H9 (cell line): ENCODE measurements around the gene THBS4. TPM values are rescaled to one million over a fixed set of nuclear protein-coding genes. Genes with fewer than 3 reads are reported as not detected.
A peak's percentile ranks its signal among the peaks of the same experiment; 100 is the strongest.

ENCODE experiments used
- DNase-seq: peaks from one replicate; pipeline ENCODE4 v3.0.0-alpha.2; 2017
- H2AFZ ChIP-seq: one replicate; pipeline ENCODE4 v1.6.1; 2013; ENCODE audit warnings: mild to moderate bottlenecking, low read length, control low read depth, moderate library complexity
- H2AK5ac ChIP-seq: 2 replicates; pipeline ENCODE4 v1.6.1; 2013; ENCODE audit warnings: low read length, control low read depth, mixed read lengths; ENCODE audit not compliant: insufficient read length
- H2BK120ac ChIP-seq: one replicate; pipeline ENCODE4 v1.6.1; 2013; ENCODE audit warnings: low read depth, mild to moderate bottlenecking, low read length, control low read depth, inconsistent platforms; ENCODE audit not compliant: poor library complexity, severe bottlenecking
- H2BK12ac ChIP-seq: 2 replicates; pipeline ENCODE4 v1.6.1; 2013; ENCODE audit warnings: low read length, control low read depth, mixed read lengths, low read depth; ENCODE audit not compliant: insufficient read length
- H2BK15ac ChIP-seq: 2 replicates; pipeline ENCODE4 v1.6.1; 2013; ENCODE audit warnings: low read depth, low read length, control low read depth
- H2BK20ac ChIP-seq: one replicate; pipeline ENCODE4 v1.6.1; 2013; ENCODE audit warnings: low read depth, mild to moderate bottlenecking, low read length, control low read depth, inconsistent platforms; ENCODE audit not compliant: poor library complexity, severe bottlenecking
- H2BK5ac ChIP-seq: 2 replicates; pipeline ENCODE4 v1.6.1; 2013; ENCODE audit warnings: low read length, control low read depth, mixed read lengths; ENCODE audit not compliant: insufficient read length
- H3K14ac ChIP-seq: 2 replicates; pipeline ENCODE4 v1.6.1; 2013; ENCODE audit warnings: low read length, control low read depth; ENCODE audit not compliant: insufficient read depth
- H3K18ac ChIP-seq: 2 replicates; pipeline ENCODE4 v1.6.1; 2013; ENCODE audit warnings: low read depth, mild to moderate bottlenecking, mixed read lengths, low read length, control low read depth; ENCODE audit not compliant: insufficient read length
- H3K23ac ChIP-seq: 2 replicates; pipeline ENCODE4 v1.6.1; 2013; ENCODE audit warnings: low read length, control low read depth, mixed read lengths, low read depth; ENCODE audit not compliant: insufficient read length
- H3K23me2 ChIP-seq: 2 replicates; pipeline ENCODE4 v1.6.1; 2013; ENCODE audit warnings: low read depth, mild to moderate bottlenecking, mixed read lengths, low read length, control low read depth; ENCODE audit not compliant: insufficient read length, poor library complexity, severe bottlenecking
- H3K27ac ChIP-seq: 2 replicates; pipeline ENCODE4 v1.5.1; 2013; ENCODE audit warnings: low read length, control low read depth, mixed read lengths, low read depth; ENCODE audit not compliant: insufficient read length
- H3K27me3 ChIP-seq: 2 replicates; pipeline ENCODE4 v1.6.1; 2013; ENCODE audit warnings: low read length, control low read depth, inconsistent platforms; ENCODE audit not compliant: insufficient read depth
- H3K4ac ChIP-seq: 2 replicates; pipeline ENCODE4 v1.6.1; 2013; ENCODE audit warnings: low read depth, mild to moderate bottlenecking, control low read depth, inconsistent platforms, low read length, moderate library complexity
- H3K4me1 ChIP-seq: 2 replicates; pipeline ENCODE4 v1.6.1; 2013; ENCODE audit warnings: low read length, control low read depth, inconsistent platforms; ENCODE audit not compliant: insufficient read depth
- H3K4me2 ChIP-seq: 2 replicates; pipeline ENCODE4 v1.6.1; 2013; ENCODE audit warnings: low read length, control low read depth, mixed read lengths; ENCODE audit not compliant: insufficient read length, insufficient read depth
- H3K56ac ChIP-seq: 2 replicates; pipeline ENCODE4 v1.6.1; 2013; ENCODE audit warnings: low read depth, mild to moderate bottlenecking, mixed read lengths, low read length, control low read depth; ENCODE audit not compliant: insufficient read length
- H3K79me1 ChIP-seq: 2 replicates; pipeline ENCODE4 v1.6.1; 2013; ENCODE audit warnings: low read depth, mild to moderate bottlenecking, moderate library complexity, low read length, control low read depth, inconsistent platforms; ENCODE audit not compliant: insufficient read depth, poor library complexity, severe bottlenecking
- H3K79me2 ChIP-seq: 2 replicates; pipeline ENCODE4 v1.6.1; 2013; ENCODE audit warnings: low read length, control low read depth, inconsistent platforms; ENCODE audit not compliant: insufficient read depth
- H3K9ac ChIP-seq: 2 replicates; pipeline ENCODE4 v1.6.1; 2013; ENCODE audit warnings: low read length, control low read depth, mixed read lengths; ENCODE audit not compliant: insufficient read length; ENCODE audit errors: extremely low read depth
- H3K9me3 ChIP-seq: one replicate; pipeline ENCODE4 v1.6.1; 2013; ENCODE audit warnings: low read depth, low read length, inconsistent platforms; ENCODE audit not compliant: control insufficient read depth
- H3T11ph ChIP-seq: one replicate; pipeline ENCODE4 v1.6.1; 2013; ENCODE audit warnings: mild to moderate bottlenecking, low read length, control low read depth, inconsistent platforms
- H4K20me1 ChIP-seq: one replicate; pipeline ENCODE4 v1.6.1; 2013; ENCODE audit not compliant: control insufficient read depth, insufficient read length, insufficient read depth
- H4K5ac ChIP-seq: 2 replicates; pipeline ENCODE4 v1.6.1; 2013; ENCODE audit warnings: low read depth, mild to moderate bottlenecking, mixed read lengths, low read length, control low read depth; ENCODE audit not compliant: insufficient read length
- H4K8ac ChIP-seq: replicated peaks from 2 replicates; pipeline ENCODE4 v1.6.1; 2013; ENCODE audit warnings: low read length, control low read depth, mixed read lengths, low read depth; ENCODE audit not compliant: insufficient read length
- H4K91ac ChIP-seq: 2 replicates; pipeline ENCODE4 v1.6.1; 2013; ENCODE audit warnings: low read depth, mild to moderate bottlenecking, moderate library complexity, mixed read lengths, low read length, control low read depth; ENCODE audit not compliant: insufficient read length
- H3K27ac Mint-ChIP-seq, 3 experiments: 2 replicates in 2 of 3; 3 replicates in 1 of 3; pipeline ENCODE4 v1.8.0; 2020 to 2021; ENCODE audit warnings: mixed read lengths in 3 of 3, mild to moderate bottlenecking in 1 of 3, moderate library complexity in 1 of 3
- H3K27me3 Mint-ChIP-seq: 2 replicates; pipeline ENCODE4 v1.8.0; 2021; ENCODE audit warnings: low read depth, mild to moderate bottlenecking, moderate library complexity, mixed read lengths
- H3K36me3 Mint-ChIP-seq, 3 experiments: 2 replicates in 2 of 3; 3 replicates in 1 of 3; pipeline ENCODE4 v1.8.0; 2020 to 2021; ENCODE audit warnings: low read depth in 3 of 3, mixed read lengths in 3 of 3; ENCODE audit not compliant: insufficient read depth in 1 of 3
- H3K4me1 Mint-ChIP-seq, 2 experiments: 2 replicates each; pipeline ENCODE4 v1.8.0; 2020; ENCODE audit warnings: mixed read lengths in 2 of 2
- H3K4me3 Mint-ChIP-seq, 2 experiments: 2 replicates in 1 of 2; 3 replicates in 1 of 2; pipeline ENCODE4 v1.8.0; 2020 to 2021; ENCODE audit warnings: mild to moderate bottlenecking in 2 of 2, mixed read lengths in 2 of 2, moderate library complexity in 1 of 2
- H3K9me3 Mint-ChIP-seq, 2 experiments: 2 replicates in 1 of 2; 3 replicates in 1 of 2; pipeline ENCODE4 v1.8.0; 2020; ENCODE audit warnings: mild to moderate bottlenecking in 2 of 2, mixed read lengths in 2 of 2, moderate library complexity in 1 of 2
- WGBS: extraction: QIAGEN DNeasy Blood & Tissue Kit; methylation state at CpG from one replicate; pipeline ENCODE4 v1.1.7; 2013; ENCODE audit warnings: missing lambda C conversion rate, low lambda C conversion rate, mixed read lengths; ENCODE audit not compliant: insufficient read length; ENCODE audit errors: extremely low coverage; 5-methylcytosine and 5-hydroxymethylcytosine counted together
- total RNA-seq: library from RNA; stranded (reverse); gene quantifications from 2 replicates; pipeline ENCODE4 v1.2.1, GENCODE V29; 2021
- TF ChIP-seq, protein P1 (sequence below): fragments of 200-600 bp; sonication (generic); conservative IDR thresholded peaks from 3 replicates; pipeline ENCODE4 v1.8.0; 2021; ENCODE audit warnings: antibody characterized with exemption, mild to moderate bottlenecking

The THBS4 gene
- total RNA-seq, 1 experiment from 2014 or later: 19.0 TPM

DNA sequence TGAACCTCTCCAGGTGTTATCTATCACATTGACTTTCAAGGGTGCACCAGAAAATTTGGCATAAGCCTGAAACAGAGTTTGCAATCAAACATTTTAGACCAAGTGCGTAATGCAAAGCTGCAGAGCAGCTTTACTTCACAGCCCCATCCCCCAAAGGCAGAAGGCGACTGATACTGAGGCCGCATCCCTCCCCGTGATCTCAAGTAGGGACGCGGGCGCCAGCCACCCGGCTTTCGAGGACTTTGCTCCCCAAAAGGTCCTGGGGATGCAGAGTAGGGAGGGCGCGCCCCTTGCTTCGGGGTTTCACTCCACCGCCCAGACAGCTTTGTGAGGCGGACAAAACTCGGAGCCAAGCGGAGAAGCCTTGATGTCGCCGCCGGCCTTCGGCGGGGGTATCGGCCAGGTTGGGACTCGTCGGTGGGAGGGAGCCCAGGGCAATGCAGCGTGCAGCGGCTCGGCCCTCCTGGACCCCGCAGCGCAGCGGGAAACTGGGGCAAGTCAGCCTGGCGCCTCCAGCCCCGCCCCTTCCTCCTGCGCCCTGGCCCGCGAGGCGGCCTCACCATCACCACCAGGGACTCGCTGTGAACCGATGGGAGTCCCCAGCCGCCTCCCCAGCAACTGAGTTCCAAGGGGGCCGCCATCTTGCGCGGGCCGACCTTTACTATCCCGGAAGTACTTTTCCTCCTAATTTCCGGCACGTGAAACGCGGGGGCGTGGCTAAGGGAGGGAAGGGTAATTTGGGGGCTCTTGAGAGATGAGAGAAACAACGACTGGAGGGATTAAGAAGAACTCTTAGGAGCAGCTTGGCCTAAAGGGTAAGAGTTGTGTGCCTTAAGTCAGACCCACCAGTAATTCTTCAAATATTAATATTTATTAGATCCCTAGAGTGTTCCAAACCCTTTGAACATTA is 44.3 kb upstream of the THBS4 start, which contains the start of gene MTX3:
MTX3 (minus strand) TSS at position 665 of the 910 bp plus-strand sequence; CDS start at position 641, 24 bp downstream.
- H3K9me3 Mint-ChIP-seq: no peaks in the 10 kb centered on the region
- Histone ChIP-seq H3K56ac (no peak within 1 kb of the TSS), H3K23me2 (peaks cover 6% of the 10 kb centered on the region), H2AK5ac (no peak within 1 kb of the TSS), H2BK15ac (no peak within 1 kb of the TSS), H3K18ac (peak within 1 kb of the TSS; percentile 90), H3K27me3 (no peaks in the 10 kb centered on the region), H4K5ac (peak within 1 kb of the TSS; percentile 46), H3K14ac (peak within 1 kb of the TSS; percentile 95), H2BK12ac (no peak within 1 kb of the TSS), H4K8ac (peak within 1 kb of the TSS; percentile 44), H2BK20ac (no peak within 1 kb of the TSS), H3K79me2 (no peaks in the 10 kb centered on the region), H2AFZ (no peak within 1 kb of the TSS), H3K9ac (peak within 1 kb of the TSS; percentile 83), H3K27ac (peak within 1 kb of the TSS; percentile 37), H4K91ac (no peak within 1 kb of the TSS), H3K4me1 (no peaks in the 10 kb centered on the region), H4K20me1 (no peaks in the 10 kb centered on the region), H3T11ph (no peak within 1 kb of the TSS), H2BK5ac (peak within 1 kb of the TSS; percentile 47), H3K79me1 (no peaks in the 10 kb centered on the region), H3K23ac (no peak within 1 kb of the TSS), H3K4ac (no peak within 1 kb of the TSS), H3K9me3 (no peaks in the 10 kb centered on the region), H2BK120ac (no peak within 1 kb of the TSS), H3K4me2 (peak within 1 kb of the TSS; percentile 65)
- peak; percentile 87 for DNase-seq
- H3K27me3 Mint-ChIP-seq: peaks cover 19% of the 10 kb centered on the region
- H3K4me3 Mint-ChIP-seq: peak within 1 kb of the TSS; percentile 88 to 94
- no CpG with 5 or more reads among the region's 50 CpGs for WGBS
- TF ChIP-seq, protein P1, sequence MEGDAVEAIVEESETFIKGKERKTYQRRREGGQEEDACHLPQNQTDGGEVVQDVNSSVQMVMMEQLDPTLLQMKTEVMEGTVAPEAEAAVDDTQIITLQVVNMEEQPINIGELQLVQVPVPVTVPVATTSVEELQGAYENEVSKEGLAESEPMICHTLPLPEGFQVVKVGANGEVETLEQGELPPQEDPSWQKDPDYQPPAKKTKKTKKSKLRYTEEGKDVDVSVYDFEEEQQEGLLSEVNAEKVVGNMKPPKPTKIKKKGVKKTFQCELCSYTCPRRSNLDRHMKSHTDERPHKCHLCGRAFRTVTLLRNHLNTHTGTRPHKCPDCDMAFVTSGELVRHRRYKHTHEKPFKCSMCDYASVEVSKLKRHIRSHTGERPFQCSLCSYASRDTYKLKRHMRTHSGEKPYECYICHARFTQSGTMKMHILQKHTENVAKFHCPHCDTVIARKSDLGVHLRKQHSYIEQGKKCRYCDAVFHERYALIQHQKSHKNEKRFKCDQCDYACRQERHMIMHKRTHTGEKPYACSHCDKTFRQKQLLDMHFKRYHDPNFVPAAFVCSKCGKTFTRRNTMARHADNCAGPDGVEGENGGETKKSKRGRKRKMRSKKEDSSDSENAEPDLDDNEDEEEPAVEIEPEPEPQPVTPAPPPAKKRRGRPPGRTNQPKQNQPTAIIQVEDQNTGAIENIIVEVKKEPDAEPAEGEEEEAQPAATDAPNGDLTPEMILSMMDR: no peak; the same call in 2 of the 3 replicates
- H3K4me1 Mint-ChIP-seq: peaks cover 13 to 16% of the 10 kb centered on the region in 2 experiments
- H3K36me3 Mint-ChIP-seq: peaks cover 11 to 30% (median 30%) of the 10 kb centered on the region in 3 experiments
- H3K27ac Mint-ChIP-seq: peak within 1 kb of the TSS; percentile 97 to 99 (median 98)
